CD14-positive monocyte (primary cell): Measurements from ENCODE around the gene CAPS. TPM values are rescaled to one million over a fixed set of nuclear protein-coding genes. Genes with fewer than 3 reads are reported as not detected.

Experiments used
- DNase-seq, 3 donors: peaks; one replicate each; pipeline ENCODE4 v3.0.0-alpha.2; 2011 to 2022
- H2AFZ ChIP-seq: 2 replicates; pipeline ENCODE4 v1.6.0; 2012; ENCODE audit warnings: mild to moderate bottlenecking, low read depth, low read length, inconsistent platforms; ENCODE audit not compliant: insufficient read depth, poor library complexity, severe bottlenecking
- H3K27ac ChIP-seq, 2 donors: 1 replicate in 1 of 2; 2 replicates in 1 of 2; pipeline ENCODE4 v1.5.1; 2012 to 2013; ENCODE audit warnings: low read length in 2 of 2, control low read depth in 1 of 2, inconsistent platforms in 1 of 2, low read depth in 1 of 2, mild to moderate bottlenecking in 1 of 2
- H3K27me3 ChIP-seq, 2 donors: one replicate each; pipeline versions ENCODE4 v1.6.0 to v1.6.1; 2011 to 2013; ENCODE audit warnings: low read length in 2 of 2; ENCODE audit not compliant: control insufficient read depth in 2 of 2, insufficient read depth in 2 of 2
- H3K36me3 ChIP-seq, 2 donors: replicated peaks in 1 of 2; 1 replicate in 1 of 2; 2 replicates in 1 of 2; pipeline versions ENCODE4 v1.5.1 to v1.6.1; 2012 to 2013; ENCODE audit warnings: low read length in 2 of 2, control low read depth in 1 of 2, inconsistent platforms in 1 of 2, mild to moderate bottlenecking in 1 of 2; ENCODE audit not compliant: insufficient read depth in 2 of 2, control insufficient read depth in 1 of 2
- H3K4me1 ChIP-seq, 2 donors: 1 replicate in 1 of 2; 2 replicates in 1 of 2; pipeline versions ENCODE4 v1.5.1 to v1.6.1; 2012 to 2013; ENCODE audit warnings: low read length in 2 of 2, control low read depth in 1 of 2, inconsistent platforms in 1 of 2, mild to moderate bottlenecking in 1 of 2, moderate library complexity in 1 of 2; ENCODE audit not compliant: insufficient read depth in 2 of 2, control insufficient read depth in 1 of 2
- H3K4me2 ChIP-seq: replicated peaks from 2 replicates; pipeline ENCODE3; 2012; ENCODE audit warnings: low read length, moderate library complexity, mild to moderate bottlenecking; ENCODE audit not compliant: poor library complexity, severe bottlenecking; ENCODE audit errors: extremely low read depth
- H3K4me3 ChIP-seq, 3 experiments: fragments of 200-600 bp in 1 of 3; sonication (generic) in 1 of 3; replicated peaks in 1 of 3; 1 replicate in 2 of 3; 2 replicates in 1 of 3; pipeline ENCODE4 v1.5.1; 2011 to 2013; ENCODE audit warnings: low read length in 3 of 3, mild to moderate bottlenecking in 3 of 3, control low read depth in 2 of 3, low read depth in 2 of 3, inconsistent platforms in 1 of 3, moderate library complexity in 1 of 3
- H3K79me2 ChIP-seq: 2 replicates; pipeline ENCODE4 v1.6.0; 2012; ENCODE audit warnings: mild to moderate bottlenecking, control low read depth, inconsistent platforms, low read length, moderate library complexity; ENCODE audit not compliant: insufficient read depth
- H3K9ac ChIP-seq: 2 replicates; pipeline ENCODE4 v1.6.0; 2017; ENCODE audit warnings: low read length, mild to moderate bottlenecking; ENCODE audit not compliant: insufficient read depth, poor library complexity, severe bottlenecking
- H3K9me3 ChIP-seq, 2 donors: replicated peaks in 1 of 2; 1 replicate in 1 of 2; 2 replicates in 1 of 2; pipeline versions ENCODE4 v1.5.1 to v1.6.1; 2012 to 2013; ENCODE audit warnings: low read length in 2 of 2, control low read depth in 1 of 2; ENCODE audit not compliant: control insufficient read depth in 1 of 2, insufficient read depth in 1 of 2
- H4K20me1 ChIP-seq: 2 replicates; pipeline ENCODE4 v1.6.0; 2012; ENCODE audit warnings: mild to moderate bottlenecking, low read length, control low read depth, moderate library complexity; ENCODE audit not compliant: insufficient read depth
- H3K27ac Mint-ChIP-seq, 7 donors: one replicate each; pipeline ENCODE4 v1.8.0; 2020; ENCODE audit warnings: mild to moderate bottlenecking in 7 of 7, mixed read lengths in 7 of 7, moderate library complexity in 6 of 7, inconsistent platforms in 2 of 7
- H3K27me3 Mint-ChIP-seq, 3 donors: one replicate each; pipeline ENCODE4 v1.8.0; 2021 to 2022; ENCODE audit warnings: low read depth in 3 of 3, mild to moderate bottlenecking in 3 of 3, mixed read lengths in 3 of 3, moderate library complexity in 3 of 3, inconsistent platforms in 1 of 3
- H3K36me3 Mint-ChIP-seq, 2 donors: one replicate each; pipeline ENCODE4 v1.8.0; 2020; ENCODE audit warnings: mixed read lengths in 2 of 2, inconsistent platforms in 1 of 2, mild to moderate bottlenecking in 1 of 2
- H3K4me1 Mint-ChIP-seq: one replicate; pipeline ENCODE4 v1.8.0; 2020; ENCODE audit warnings: mild to moderate bottlenecking, mixed read lengths
- H3K4me3 Mint-ChIP-seq, 2 donors: one replicate each; pipeline ENCODE4 v1.8.0; 2020; ENCODE audit warnings: mild to moderate bottlenecking in 2 of 2, mixed read lengths in 2 of 2, moderate library complexity in 1 of 2
- H3K9me3 Mint-ChIP-seq, 7 donors: one replicate each; pipeline ENCODE4 v1.8.0; 2020 to 2022; ENCODE audit warnings: mixed read lengths in 7 of 7, mild to moderate bottlenecking in 6 of 7, moderate library complexity in 6 of 7, inconsistent platforms in 2 of 7
- WGBS: methylation state at CpG from one replicate; pipeline ENCODE4 v1.1.5; 2013; ENCODE audit warnings: missing lambda C conversion rate; ENCODE audit not compliant: insufficient coverage; 5-methylcytosine and 5-hydroxymethylcytosine counted together
- intact Hi-C, 2 donors: fragments of 100-400 bp; cut with micrococcal nuclease; formaldehyde crosslinking; loops; one replicate each; pipeline versions ENCODE4 v1.15.0 to v1.15.1; 2023
- polyA plus RNA-seq, 3 donors: library from polyadenylated mRNA; depleted of rRNA in 1 of 3; unstranded in 2 of 3; stranded (reverse) in 1 of 3; fragments of 300-500 nt in 2 of 3; fragments of >200 nt in 1 of 3; fragmentation: Illumina TruSeq in 2 of 3; gene quantifications; 1 replicate in 2 of 3; 2 replicates in 1 of 3; pipeline ENCODE4 v1.2.3, GENCODE V29; 2012 to 2021
- TF ChIP-seq, protein P1 (sequence below): fragments of 200-600 bp; IDR thresholded peaks from one replicate; pipeline ENCODE4 v1.8.0; 2022; ENCODE audit warnings: antibody characterized with exemption, mild to moderate bottlenecking

CAPS gene
- polyA plus RNA-seq, 3 donors, result 0.34 to 34.8 (median 0.72) TPM

DNA sequence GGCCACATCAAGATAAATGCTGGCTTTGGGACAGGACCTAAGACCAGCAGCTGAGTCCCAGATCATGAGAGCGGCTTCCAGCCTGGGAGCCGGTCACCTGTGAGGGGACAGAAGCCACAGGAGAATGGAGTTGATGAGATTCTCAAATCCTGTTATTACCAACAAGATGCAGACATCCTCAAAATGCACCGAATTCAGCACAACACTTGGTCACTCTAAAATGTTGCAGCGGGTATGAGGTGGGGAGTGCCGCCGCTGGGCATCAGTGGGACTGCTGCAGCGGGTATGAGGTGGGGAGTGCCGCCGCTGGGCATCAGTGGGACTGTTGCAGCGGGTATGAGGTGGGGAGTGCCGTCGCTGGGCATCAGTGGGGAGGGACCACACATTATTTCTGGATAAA is 42.7 kb downstream of the CAPS start:
- no peak overlapping the region for H3K4me3 Mint-ChIP-seq
- peaks cover 3 to 37% of the 10 kb centered on the region in 2 donors for H3K36me3 ChIP-seq
- H3K4me1 ChIP-seq, result peaks cover 32 to 35% of the 10 kb centered on the region in 2 donors

DNA sequence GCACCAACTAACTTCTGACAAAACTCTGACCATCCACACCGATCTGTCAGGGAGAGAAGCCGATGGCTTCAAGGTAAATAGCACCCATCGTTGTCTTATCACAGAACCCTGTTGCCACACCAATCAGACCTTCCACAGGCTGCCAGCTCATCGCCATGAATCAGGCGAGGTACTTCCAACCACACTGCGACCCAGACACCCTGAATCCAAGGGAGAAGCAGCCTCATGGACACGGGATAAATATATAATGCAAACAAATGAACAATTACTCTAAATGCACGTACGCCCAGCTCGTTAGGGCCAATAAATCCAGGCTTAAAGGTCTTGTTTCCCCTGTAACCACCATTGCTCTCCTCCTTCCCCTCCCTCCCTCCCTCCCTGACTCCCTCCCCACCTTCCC is 43.1 kb downstream of the CAPS start:
- H3K4me3 Mint-ChIP-seq, result no peak overlapping the region
- no peak overlapping the region for H2AFZ ChIP-seq
- TF ChIP-seq, protein P1, sequence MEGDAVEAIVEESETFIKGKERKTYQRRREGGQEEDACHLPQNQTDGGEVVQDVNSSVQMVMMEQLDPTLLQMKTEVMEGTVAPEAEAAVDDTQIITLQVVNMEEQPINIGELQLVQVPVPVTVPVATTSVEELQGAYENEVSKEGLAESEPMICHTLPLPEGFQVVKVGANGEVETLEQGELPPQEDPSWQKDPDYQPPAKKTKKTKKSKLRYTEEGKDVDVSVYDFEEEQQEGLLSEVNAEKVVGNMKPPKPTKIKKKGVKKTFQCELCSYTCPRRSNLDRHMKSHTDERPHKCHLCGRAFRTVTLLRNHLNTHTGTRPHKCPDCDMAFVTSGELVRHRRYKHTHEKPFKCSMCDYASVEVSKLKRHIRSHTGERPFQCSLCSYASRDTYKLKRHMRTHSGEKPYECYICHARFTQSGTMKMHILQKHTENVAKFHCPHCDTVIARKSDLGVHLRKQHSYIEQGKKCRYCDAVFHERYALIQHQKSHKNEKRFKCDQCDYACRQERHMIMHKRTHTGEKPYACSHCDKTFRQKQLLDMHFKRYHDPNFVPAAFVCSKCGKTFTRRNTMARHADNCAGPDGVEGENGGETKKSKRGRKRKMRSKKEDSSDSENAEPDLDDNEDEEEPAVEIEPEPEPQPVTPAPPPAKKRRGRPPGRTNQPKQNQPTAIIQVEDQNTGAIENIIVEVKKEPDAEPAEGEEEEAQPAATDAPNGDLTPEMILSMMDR, result no peak
- peaks cover 0 to 5% (median 0%) of the 10 kb centered on the region in 3 donors for H3K27me3 Mint-ChIP-seq
- H3K36me3 ChIP-seq, result peaks cover 3 to 37% of the 10 kb centered on the region in 2 donors
- DNase-seq, result no peak
- no peaks in the 10 kb centered on the region for H3K27me3 ChIP-seq
- peaks cover 16 to 18% of the 10 kb centered on the region in 2 donors for H3K36me3 Mint-ChIP-seq
- H3K4me1 Mint-ChIP-seq, result peaks cover 50% of the 10 kb centered on the region
- no peaks in the 10 kb centered on the region for H3K9me3 ChIP-seq
- WGBS, result 87% methylated on average over 9 of the region's 10 CpGs
- intact Hi-C loops, result no loop called here
- no peak overlapping the region for H3K4me2 ChIP-seq
- H3K4me1 ChIP-seq, result peaks cover 32 to 35% of the 10 kb centered on the region in 2 donors
- H3K4me3 ChIP-seq, result no peak overlapping the region
- H3K79me2 ChIP-seq, result peaks cover 100% of the 10 kb centered on the region
- H3K27ac ChIP-seq, result no peak overlapping the region
- H4K20me1 ChIP-seq, result peaks cover 97% of the 10 kb centered on the region
- no peak overlapping the region for H3K9ac ChIP-seq
- no peaks in the 10 kb centered on the region for H3K9me3 Mint-ChIP-seq
- peak overlapping the region in 1 of 7 donors; percentile 26 for H3K27ac Mint-ChIP-seq

More for the DNA sequence above, 42.7 kb downstream of the CAPS start:
- intact Hi-C loops, result no loop called here
- H3K36me3 Mint-ChIP-seq, result peaks cover 16 to 19% of the 10 kb centered on the region in 2 donors
- no peak for DNase-seq
- WGBS, result no CpG with 5 or more reads among the region's 12 CpGs
- H3K9me3 Mint-ChIP-seq, result no peaks in the 10 kb centered on the region
- peaks cover 100% of the 10 kb centered on the region for H3K79me2 ChIP-seq
- no peak overlapping the region for H3K4me2 ChIP-seq
- peaks cover 50% of the 10 kb centered on the region for H3K4me1 Mint-ChIP-seq
- no peaks in the 10 kb centered on the region for H3K27me3 ChIP-seq
- no peak overlapping the region for H3K27ac ChIP-seq
- TF ChIP-seq, protein P1, result no peak
- no peak overlapping the region for H2AFZ ChIP-seq
- H3K4me3 ChIP-seq, result no peak overlapping the region
- H3K9me3 ChIP-seq, result no peaks in the 10 kb centered on the region
- H3K27me3 Mint-ChIP-seq, result peaks cover 0 to 6% (median 0%) of the 10 kb centered on the region in 3 donors
- H3K9ac ChIP-seq, result no peak overlapping the region
- peak overlapping the region in 2 of 7 donors; percentile 19 to 27 for H3K27ac Mint-ChIP-seq
- H4K20me1 ChIP-seq, result peaks cover 97% of the 10 kb centered on the region
